Stimulated activated CD8-positive, alpha-beta memory T cell treated with anti-CD3 and anti-CD28 coated beads, Interleukin-15, amount 100 ng/mL, for 48 hours (primary cell): ENCODE measurements around the gene C1QTNF9.
"Not testable (repeated sequence)": the region's sequence is repeated elsewhere in the genome, so short reads cannot be mapped to it uniquely, and the experiment has no call there.

Experiments used
- DNase-seq, 2 donors: peaks; one replicate each; pipeline ENCODE4 v3.0.0-alpha.2; 2020; ENCODE audit warnings: low read depth in 2 of 2

C1QTNF9 gene

GRCh38 chr13:24362435-24362952, 53.1 kb downstream of the C1QTNF9 start:
- DNase-seq: no peak

GRCh38 chr13:24365191-24365590, 55.8 kb downstream of the C1QTNF9 start:
- DNase-seq: no peak

GRCh38 chr13:24366315-24366714, 56.9 kb downstream of the C1QTNF9 start:
- DNase-seq: not testable (repeated sequence)

GRCh38 chr13:24371273-24371672, 61.9 kb downstream of the C1QTNF9 start:
- DNase-seq: not testable (repeated sequence)
